ENCODE results near the gene FOXP1. TPM values are rescaled to one million over a fixed set of nuclear protein-coding genes. Genes with fewer than 3 reads are reported as not detected.
A peak's percentile ranks its signal among the peaks of the same experiment; 100 is the strongest.

FOXP1 gene
- total RNA-seq, 1 experiment from 2014 or later, result 75.3 TPM

- H3K27ac Mint-ChIP-seq, result peak overlapping the region in 2 of 3 experiments; percentile 17 to 74; a peak in 4 of 7 replicates
- Histone ChIP-seq H4K91ac (ENCODE audit: insufficient read length, low read depth, low read length) (peak overlapping the region; percentile 67), H3K4ac (ENCODE audit: low read depth, low read length) (no peak overlapping the region)
Observed at GRCh38 chr3:71500696-71501095, 82.8 kb downstream of the FOXP1 start.

More at GRCh38 chr3:71500696-71501095, 82.8 kb downstream of the FOXP1 start:
- Mint-ChIP-seq H3K4me3 (no peak overlapping the region), H3K36me3 (ENCODE audit: insufficient read depth in 1 of 3, low read depth in 3 of 3) (peaks cover 0 to 2% (median 0%) of the 10 kb centered on the region in 3 experiments; a peak in 1 of 7 replicates), H3K9me3 (no peaks in the 10 kb centered on the region), H3K4me1 (peaks cover 48 to 50% of the 10 kb centered on the region in 2 experiments), H3K27me3 (ENCODE audit: low read depth) (no peaks in the 10 kb centered on the region)
- no peak overlapping the region for H2BK15ac ChIP-seq (ENCODE audit: low read depth, low read length)
- no peaks in the 10 kb centered on the region for H3K23me2 ChIP-seq (ENCODE audit: insufficient read length, low read depth, low read length, poor library complexity, severe bottlenecking)
- WGBS (ENCODE audit: extremely low coverage, insufficient read length, low lambda C conversion rate), result no CpG with 5 or more reads among the region's 6 CpGs
- H2BK120ac ChIP-seq (ENCODE audit: low read depth, low read length, poor library complexity, severe bottlenecking), result no peak overlapping the region
- H2BK20ac ChIP-seq (ENCODE audit: low read depth, low read length, poor library complexity, severe bottlenecking), result no peak overlapping the region
- no peak overlapping the region for H3K56ac ChIP-seq (ENCODE audit: insufficient read length, low read depth, low read length)
- no peaks in the 10 kb centered on the region for H4K20me1 ChIP-seq (ENCODE audit: control insufficient read depth, insufficient read depth, insufficient read length)
- H4K5ac ChIP-seq (ENCODE audit: insufficient read length, low read depth, low read length), result no peak overlapping the region
- H3K27ac ChIP-seq (ENCODE audit: insufficient read length, low read depth, low read length), result no peak overlapping the region
- no peak for DNase-seq
- no peak overlapping the region for H3K23ac ChIP-seq (ENCODE audit: insufficient read length, low read depth, low read length)
- no peak overlapping the region for H4K8ac ChIP-seq (replicated peaks; ENCODE audit: insufficient read length, low read depth, low read length)
- peak overlapping the region; percentile 87 for H2AK5ac ChIP-seq (ENCODE audit: insufficient read length, low read length)
- no peak overlapping the region for H3K14ac ChIP-seq (ENCODE audit: insufficient read depth, low read length)
- TF ChIP-seq, protein P1, sequence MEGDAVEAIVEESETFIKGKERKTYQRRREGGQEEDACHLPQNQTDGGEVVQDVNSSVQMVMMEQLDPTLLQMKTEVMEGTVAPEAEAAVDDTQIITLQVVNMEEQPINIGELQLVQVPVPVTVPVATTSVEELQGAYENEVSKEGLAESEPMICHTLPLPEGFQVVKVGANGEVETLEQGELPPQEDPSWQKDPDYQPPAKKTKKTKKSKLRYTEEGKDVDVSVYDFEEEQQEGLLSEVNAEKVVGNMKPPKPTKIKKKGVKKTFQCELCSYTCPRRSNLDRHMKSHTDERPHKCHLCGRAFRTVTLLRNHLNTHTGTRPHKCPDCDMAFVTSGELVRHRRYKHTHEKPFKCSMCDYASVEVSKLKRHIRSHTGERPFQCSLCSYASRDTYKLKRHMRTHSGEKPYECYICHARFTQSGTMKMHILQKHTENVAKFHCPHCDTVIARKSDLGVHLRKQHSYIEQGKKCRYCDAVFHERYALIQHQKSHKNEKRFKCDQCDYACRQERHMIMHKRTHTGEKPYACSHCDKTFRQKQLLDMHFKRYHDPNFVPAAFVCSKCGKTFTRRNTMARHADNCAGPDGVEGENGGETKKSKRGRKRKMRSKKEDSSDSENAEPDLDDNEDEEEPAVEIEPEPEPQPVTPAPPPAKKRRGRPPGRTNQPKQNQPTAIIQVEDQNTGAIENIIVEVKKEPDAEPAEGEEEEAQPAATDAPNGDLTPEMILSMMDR (conservative IDR thresholded peaks at IDR 0.05), result no peak
- H2AFZ ChIP-seq (ENCODE audit: low read length), result no peak overlapping the region
- H3K79me2 ChIP-seq (ENCODE audit: insufficient read depth, low read length), result peaks cover 2% of the 10 kb centered on the region; the same call in 1 of the 2 replicates
- H3K18ac ChIP-seq (ENCODE audit: insufficient read length, low read depth, low read length), result no peak overlapping the region
- no peak overlapping the region for H3K9ac ChIP-seq (ENCODE audit: extremely low read depth, insufficient read length, low read length)
- H2BK12ac ChIP-seq (ENCODE audit: insufficient read length, low read depth, low read length), result peak overlapping the region; percentile 21
- no peak overlapping the region for H3K4me2 ChIP-seq (ENCODE audit: insufficient read depth, insufficient read length, low read length)
- H2BK5ac ChIP-seq (ENCODE audit: insufficient read length, low read length), result no peak overlapping the region
- no peaks in the 10 kb centered on the region for H3K9me3 ChIP-seq (ENCODE audit: control insufficient read depth, low read depth, low read length)
- no peaks in the 10 kb centered on the region for H3K27me3 ChIP-seq (ENCODE audit: insufficient read depth, low read length)
- H3K79me1 ChIP-seq (ENCODE audit: insufficient read depth, low read depth, low read length, poor library complexity, severe bottlenecking), result no peaks in the 10 kb centered on the region
- H3K4me1 ChIP-seq (ENCODE audit: insufficient read depth, low read length), result peaks cover 19% of the 10 kb centered on the region; the same call in 1 of the 2 replicates
- no peak overlapping the region for H3T11ph ChIP-seq (ENCODE audit: low read length)

Measured in H9 (cell line).